ENCODE results near the gene MRPL38.

DNA sequence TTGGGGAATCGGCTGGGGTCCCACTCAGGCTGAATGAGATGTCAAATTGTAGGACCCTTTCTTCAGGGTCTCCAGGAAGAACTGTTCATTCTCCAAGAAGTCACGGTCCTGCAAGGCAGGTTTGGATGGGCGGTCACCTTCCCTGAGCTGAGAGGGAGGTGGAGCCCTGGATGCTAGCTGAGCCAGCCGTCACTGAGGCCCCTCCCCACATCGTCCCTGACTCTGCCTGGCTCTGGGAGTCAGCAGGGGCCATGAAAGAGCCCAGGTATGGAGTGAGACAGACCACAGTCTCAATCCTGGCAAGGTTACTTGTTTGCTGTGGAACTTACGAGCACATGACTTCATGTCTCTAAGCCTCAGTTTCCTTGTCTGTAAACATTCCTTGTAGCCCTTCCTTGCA is 6.0 kb upstream of the MRPL38 start:
- TF ChIP-seq CTCF (conservative IDR thresholded peaks at IDR 0.05; ENCODE audit: low read length) (no peak), EZH2phosphoT487 (IDR thresholded peaks at IDR 0.05; ENCODE audit: borderline replicate concordance, low read depth, low read length) (no peak)
